Measurements from ENCODE around the gene MMP24OS. TPM values are rescaled to one million over a fixed set of nuclear protein-coding genes. Genes with fewer than 3 reads are reported as not detected.

The MMP24OS gene
- total and polyA plus RNA-seq, 2 of the 4 experiments (the other 2 are of a cell fraction): 5.9 to 64.9 TPM

DNA sequence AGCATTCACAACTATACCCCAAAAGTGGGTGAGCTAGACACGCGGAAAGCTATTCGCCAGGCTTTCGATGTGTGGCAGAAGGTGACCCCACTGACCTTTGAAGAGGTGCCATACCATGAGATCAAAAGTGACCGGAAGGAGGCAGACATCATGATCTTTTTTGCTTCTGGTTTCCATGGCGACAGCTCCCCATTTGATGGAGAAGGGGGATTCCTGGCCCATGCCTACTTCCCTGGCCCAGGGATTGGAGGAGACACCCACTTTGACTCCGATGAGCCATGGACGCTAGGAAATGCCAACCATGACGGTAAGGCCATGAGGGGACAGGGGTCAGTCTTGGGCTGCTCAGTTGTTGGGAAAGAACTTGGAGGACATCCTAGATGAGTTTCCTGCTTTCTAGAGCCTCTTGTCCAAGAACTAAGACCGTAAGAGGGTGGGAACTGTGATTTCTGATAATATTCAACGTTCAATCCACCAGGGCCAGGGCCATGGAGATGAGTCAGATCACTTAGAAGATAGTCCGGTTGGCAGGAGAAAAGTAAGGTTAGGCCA lies 23.4 kb downstream of the MMP24OS start:
- no peak for ATAC-seq (ENCODE audit: low read depth)
- no peaks in the 10 kb centered on the region for H3K27me3 ChIP-seq (ENCODE audit: control insufficient read depth, insufficient read depth, low read length)
- no peak overlapping the region for H3K9ac ChIP-seq (ENCODE audit: low read depth, low read length)
- H3K4me1 ChIP-seq (ENCODE audit: control insufficient read depth, insufficient read depth, low read length): 0 out of 2 replicates have a peak, but pooled peaks cover 3% of the 10 kb centered on the region
- ChIA-PET POLR2A (ENCODE audit: unreplicated experiment) (no interaction called here), CTCF (no interaction called here)
- H2BK20ac ChIP-seq (ENCODE audit: low read depth, low read length): no peak overlapping the region
- intact Hi-C loops (cut with micrococcal nuclease): no loop called here
- H2BK15ac ChIP-seq (ENCODE audit: low read depth, low read length): no peak overlapping the region
- H3K23ac ChIP-seq (ENCODE audit: low read depth, low read length): no peak overlapping the region
- dilution Hi-C loops (cut with HindIII; ENCODE audit: low sequenced_read_pairs, unreplicated experiment): no loop called here
- H3K4me2 ChIP-seq (ENCODE audit: low read depth, low read length): no peak overlapping the region
- DNase-seq: no peak
- no peaks in the 10 kb centered on the region for H4K20me1 ChIP-seq (ENCODE audit: insufficient read depth, low read length)
- TF ChIP-seq MAFK (IDR thresholded peaks at IDR 0.05; ENCODE audit: low read depth, low read length) (no peak), FOS (IDR thresholded peaks at IDR 0.05; ENCODE audit: low read depth, low read length) (no peak), POLR2A (IDR thresholded peaks at IDR 0.05; ENCODE audit: low read depth, low read length) (no peak), RAD21 (IDR thresholded peaks at IDR 0.05; ENCODE audit: low read length) (no peak), MXI1 (IDR thresholded peaks at IDR 0.05; ENCODE audit: borderline replicate concordance, low read depth, low read length) (no peak), MAZ (IDR thresholded peaks at IDR 0.05; ENCODE audit: borderline replicate concordance, low read depth, low read length) (no peak), NFE2L2 (IDR thresholded peaks at IDR 0.05; ENCODE audit: low read depth, low read length) (no peak), SMC3 (IDR thresholded peaks at IDR 0.05; ENCODE audit: low read depth, low read length) (no peak)
- TF ChIP-seq, protein P1, sequence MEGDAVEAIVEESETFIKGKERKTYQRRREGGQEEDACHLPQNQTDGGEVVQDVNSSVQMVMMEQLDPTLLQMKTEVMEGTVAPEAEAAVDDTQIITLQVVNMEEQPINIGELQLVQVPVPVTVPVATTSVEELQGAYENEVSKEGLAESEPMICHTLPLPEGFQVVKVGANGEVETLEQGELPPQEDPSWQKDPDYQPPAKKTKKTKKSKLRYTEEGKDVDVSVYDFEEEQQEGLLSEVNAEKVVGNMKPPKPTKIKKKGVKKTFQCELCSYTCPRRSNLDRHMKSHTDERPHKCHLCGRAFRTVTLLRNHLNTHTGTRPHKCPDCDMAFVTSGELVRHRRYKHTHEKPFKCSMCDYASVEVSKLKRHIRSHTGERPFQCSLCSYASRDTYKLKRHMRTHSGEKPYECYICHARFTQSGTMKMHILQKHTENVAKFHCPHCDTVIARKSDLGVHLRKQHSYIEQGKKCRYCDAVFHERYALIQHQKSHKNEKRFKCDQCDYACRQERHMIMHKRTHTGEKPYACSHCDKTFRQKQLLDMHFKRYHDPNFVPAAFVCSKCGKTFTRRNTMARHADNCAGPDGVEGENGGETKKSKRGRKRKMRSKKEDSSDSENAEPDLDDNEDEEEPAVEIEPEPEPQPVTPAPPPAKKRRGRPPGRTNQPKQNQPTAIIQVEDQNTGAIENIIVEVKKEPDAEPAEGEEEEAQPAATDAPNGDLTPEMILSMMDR (conservative IDR thresholded peaks at IDR 0.05; ENCODE audit: low read depth, low read length): no peak
- TF ChIP-seq, protein P2, sequence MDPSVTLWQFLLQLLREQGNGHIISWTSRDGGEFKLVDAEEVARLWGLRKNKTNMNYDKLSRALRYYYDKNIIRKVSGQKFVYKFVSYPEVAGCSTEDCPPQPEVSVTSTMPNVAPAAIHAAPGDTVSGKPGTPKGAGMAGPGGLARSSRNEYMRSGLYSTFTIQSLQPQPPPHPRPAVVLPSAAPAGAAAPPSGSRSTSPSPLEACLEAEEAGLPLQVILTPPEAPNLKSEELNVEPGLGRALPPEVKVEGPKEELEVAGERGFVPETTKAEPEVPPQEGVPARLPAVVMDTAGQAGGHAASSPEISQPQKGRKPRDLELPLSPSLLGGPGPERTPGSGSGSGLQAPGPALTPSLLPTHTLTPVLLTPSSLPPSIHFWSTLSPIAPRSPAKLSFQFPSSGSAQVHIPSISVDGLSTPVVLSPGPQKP (IDR thresholded peaks at IDR 0.05; ENCODE audit: borderline replicate concordance, low read depth, low read length): no peak
- TF ChIP-seq, protein P3, sequence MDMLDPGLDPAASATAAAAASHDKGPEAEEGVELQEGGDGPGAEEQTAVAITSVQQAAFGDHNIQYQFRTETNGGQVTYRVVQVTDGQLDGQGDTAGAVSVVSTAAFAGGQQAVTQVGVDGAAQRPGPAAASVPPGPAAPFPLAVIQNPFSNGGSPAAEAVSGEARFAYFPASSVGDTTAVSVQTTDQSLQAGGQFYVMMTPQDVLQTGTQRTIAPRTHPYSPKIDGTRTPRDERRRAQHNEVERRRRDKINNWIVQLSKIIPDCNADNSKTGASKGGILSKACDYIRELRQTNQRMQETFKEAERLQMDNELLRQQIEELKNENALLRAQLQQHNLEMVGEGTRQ (IDR thresholded peaks at IDR 0.05; ENCODE audit: low read depth, low read length): no peak
- no TSS peak for BruUV-seq (replicated peaks)
- H3K18ac ChIP-seq (ENCODE audit: low read depth, low read length): no peak overlapping the region
- no peak overlapping the region for H4K91ac ChIP-seq (ENCODE audit: insufficient read depth, low read depth, low read length)
- no peaks in the 10 kb centered on the region for H3K9me3 ChIP-seq (ENCODE audit: control insufficient read depth, insufficient read depth, low read length)
- in situ Hi-C loops (cut with MboI; ENCODE audit: low sequenced_read_pairs): loop anchor here (25.0 kb wide), 1 partner anchor 392 kb away; the partner anchor contains the start of gene GGT7
- no peak overlapping the region for H3K27ac ChIP-seq (ENCODE audit: insufficient read depth, low read length)
- H4K8ac ChIP-seq (ENCODE audit: low read depth in 2 of 2, low read length in 2 of 2): no peak overlapping the region
- H2AFZ ChIP-seq (replicated peaks; ENCODE audit: low read length, poor library complexity): no peak overlapping the region
- H3K56ac ChIP-seq (ENCODE audit: extremely low read depth, insufficient read depth, low read length): no peak overlapping the region
- H2BK120ac ChIP-seq (ENCODE audit: low read depth, low read length): no peak overlapping the region
- no peaks in the 10 kb centered on the region; the same call in 1 of the 2 replicates for H3K9me1 ChIP-seq (ENCODE audit: insufficient read depth, low read length)
- H3K79me1 ChIP-seq (ENCODE audit: low read depth in 1 of 2, low read length in 2 of 2): 0 out of 4 replicates have a peak, but pooled peaks cover 0 to 3% of the 10 kb centered on the region in 2 experiments
- WGBS, 2 experiments (ENCODE audit: extremely low coverage in 2 of 2, insufficient read length in 1 of 2): 74% methylated on average over 3 of the region's 12 CpGs; no CpG with 5 or more reads in 1 of the 2 experiments
- no peak overlapping the region for H3K4me3 ChIP-seq (ENCODE audit: insufficient read depth, low read depth, low read length)
- no peaks in the 10 kb centered on the region for H3K36me3 ChIP-seq (ENCODE audit: control insufficient read depth, insufficient read depth, low read length)
- H2AK9ac ChIP-seq (replicated peaks; ENCODE audit: low read depth, low read length, poor library complexity): no peak overlapping the region
- no peak overlapping the region for H3K4ac ChIP-seq (ENCODE audit: low read depth, low read length)
- H3K14ac ChIP-seq (replicated peaks; ENCODE audit: low read depth, low read length): no peak overlapping the region
- H4K5ac ChIP-seq (ENCODE audit: low read depth, low read length): no peak overlapping the region
- H2BK5ac ChIP-seq (ENCODE audit: low read depth, low read length, poor library complexity, severe bottlenecking): no peak overlapping the region
- H2AK5ac ChIP-seq (ENCODE audit: low read depth, low read length): no peak overlapping the region
